IMR-90 (cell line): ENCODE measurements around the gene CFAP119.

Source experiments
- NFE2L2 ChIP-seq: fragments of 150-350 bp; IDR thresholded peaks from 2 replicates; pipeline ENCODE4 v1.6.1; 2016; ENCODE audit warnings: low read depth, mild to moderate bottlenecking, low read length
- POLR2A ChIP-seq: IDR thresholded peaks from 2 replicates; pipeline ENCODE4 v1.6.1; 2012; ENCODE audit warnings: mild to moderate bottlenecking, low read depth, low read length
- RCOR1 ChIP-seq: IDR thresholded peaks from 2 replicates; pipeline ENCODE4 v1.6.1; 2012; ENCODE audit warnings: mild to moderate bottlenecking, low read length, improper control_type of control experiment; ENCODE audit not compliant: insufficient replicate concordance
- USF2 ChIP-seq: fragments of 150-350 bp; IDR thresholded peaks from 2 replicates; pipeline ENCODE4 v1.6.1; 2017; ENCODE audit warnings: mild to moderate bottlenecking, antibody characterized with exemption, low read length, low read depth
- TF ChIP-seq, protein P1 (sequence below): conservative IDR thresholded peaks from 2 replicates; pipeline ENCODE4 v1.5.1; 2012; ENCODE audit warnings: mild to moderate bottlenecking, low read depth, low read length, improper control_type of control experiment

DNA sequence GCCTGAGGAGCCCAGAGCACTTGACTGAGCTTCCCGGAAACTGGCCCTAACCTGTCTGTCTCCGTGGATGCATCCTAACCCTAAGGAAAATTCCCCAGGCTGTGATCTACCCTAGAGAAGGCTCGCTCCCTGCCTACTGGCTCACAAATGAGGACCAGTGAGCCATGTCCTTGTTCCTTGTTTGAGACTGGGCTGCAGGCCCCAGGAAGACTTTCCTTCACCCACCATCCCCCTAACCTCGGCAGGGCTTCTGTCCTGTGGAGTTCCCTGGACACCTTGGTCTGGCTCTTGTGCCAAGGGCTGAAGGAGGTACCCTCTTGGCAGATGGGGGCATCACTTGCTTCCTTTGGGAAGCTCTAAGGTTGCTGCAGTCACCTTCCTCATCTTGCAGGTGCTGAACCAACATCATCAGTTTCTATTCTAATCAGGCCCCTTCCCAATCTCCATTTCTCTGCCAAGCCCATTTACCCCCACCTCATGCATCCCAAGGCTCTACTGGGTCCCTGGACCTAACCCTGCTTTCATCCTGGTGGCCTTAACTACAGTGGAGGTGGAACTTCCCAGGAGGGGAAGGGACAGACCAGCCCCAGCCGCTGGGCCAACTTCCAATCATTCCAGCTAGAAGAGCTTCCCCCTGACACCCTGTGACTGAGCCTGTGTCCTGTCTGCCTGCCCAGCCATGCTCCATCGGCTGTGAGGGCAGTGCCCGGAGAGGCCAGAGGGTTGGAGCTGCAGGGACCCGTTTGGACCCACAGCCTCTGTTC lies 12.7 kb upstream of the CFAP119 start:
- no peak for TF ChIP-seq POLR2A
- TF ChIP-seq, protein P1, sequence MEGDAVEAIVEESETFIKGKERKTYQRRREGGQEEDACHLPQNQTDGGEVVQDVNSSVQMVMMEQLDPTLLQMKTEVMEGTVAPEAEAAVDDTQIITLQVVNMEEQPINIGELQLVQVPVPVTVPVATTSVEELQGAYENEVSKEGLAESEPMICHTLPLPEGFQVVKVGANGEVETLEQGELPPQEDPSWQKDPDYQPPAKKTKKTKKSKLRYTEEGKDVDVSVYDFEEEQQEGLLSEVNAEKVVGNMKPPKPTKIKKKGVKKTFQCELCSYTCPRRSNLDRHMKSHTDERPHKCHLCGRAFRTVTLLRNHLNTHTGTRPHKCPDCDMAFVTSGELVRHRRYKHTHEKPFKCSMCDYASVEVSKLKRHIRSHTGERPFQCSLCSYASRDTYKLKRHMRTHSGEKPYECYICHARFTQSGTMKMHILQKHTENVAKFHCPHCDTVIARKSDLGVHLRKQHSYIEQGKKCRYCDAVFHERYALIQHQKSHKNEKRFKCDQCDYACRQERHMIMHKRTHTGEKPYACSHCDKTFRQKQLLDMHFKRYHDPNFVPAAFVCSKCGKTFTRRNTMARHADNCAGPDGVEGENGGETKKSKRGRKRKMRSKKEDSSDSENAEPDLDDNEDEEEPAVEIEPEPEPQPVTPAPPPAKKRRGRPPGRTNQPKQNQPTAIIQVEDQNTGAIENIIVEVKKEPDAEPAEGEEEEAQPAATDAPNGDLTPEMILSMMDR = no peak
- TF ChIP-seq NFE2L2 = no peak
- TF ChIP-seq USF2 = no peak
- TF ChIP-seq RCOR1 = no peak
